Hepatocyte (in vitro differentiated cells): ENCODE data around the gene SLC26A1. TPM values are rescaled to one million over a fixed set of nuclear protein-coding genes. Genes with fewer than 3 reads are reported as not detected.

Experiments
- DNase-seq: peaks from one replicate; pipeline ENCODE4 v3.0.0-alpha.2; 2016; ENCODE audit warnings: low spot score
- H2AFZ ChIP-seq: fragments of 200-600 bp; sonication (generic); 2 replicates; pipeline ENCODE4 v1.6.0; 2016; ENCODE audit warnings: antibody characterized with exemption, mild to moderate bottlenecking
- H3K27ac ChIP-seq: fragments of 200-600 bp; sonication (generic); 2 replicates; pipeline ENCODE4 v1.5.1; 2016; ENCODE audit warnings: mild to moderate bottlenecking
- H3K27me3 ChIP-seq: fragments of 200-600 bp; sonication (generic); 2 replicates; pipeline ENCODE4 v1.6.1; 2016
- H3K36me3 ChIP-seq: fragments of 200-600 bp; sonication (generic); replicated peaks from 2 replicates; pipeline ENCODE4 v1.5.1; 2016; ENCODE audit warnings: low read depth; ENCODE audit not compliant: insufficient read depth
- H3K4me1 ChIP-seq: fragments of 200-600 bp; sonication (generic); 2 replicates; pipeline ENCODE4 v1.5.1; 2016; ENCODE audit warnings: mild to moderate bottlenecking, moderate library complexity; ENCODE audit not compliant: insufficient read depth
- H3K4me2 ChIP-seq: fragments of 200-600 bp; sonication (generic); 2 replicates; pipeline ENCODE4 v1.6.0; 2016
- H3K4me3 ChIP-seq: fragments of 200-600 bp; sonication (generic); 2 replicates; pipeline ENCODE4 v1.5.1; 2016; ENCODE audit warnings: mild to moderate bottlenecking
- H3K79me2 ChIP-seq: fragments of 200-600 bp; sonication (generic); 2 replicates; pipeline ENCODE4 v1.6.0; 2017; ENCODE audit warnings: mild to moderate bottlenecking
- H3K9me2 ChIP-seq: fragments of 200-600 bp; sonication (generic); replicated peaks from 2 replicates; pipeline ENCODE4 v1.6.0; 2017; ENCODE audit warnings: mild to moderate bottlenecking; ENCODE audit not compliant: insufficient read depth
- H3K9me3 ChIP-seq: fragments of 200-600 bp; sonication (generic); 2 replicates; pipeline ENCODE4 v1.5.1; 2016; ENCODE audit warnings: low read depth, mild to moderate bottlenecking
- H4K20me1 ChIP-seq: fragments of 200-600 bp; sonication (generic); 2 replicates; pipeline ENCODE4 v1.6.0; 2016; ENCODE audit warnings: mild to moderate bottlenecking; ENCODE audit not compliant: insufficient read depth, poor library complexity, severe bottlenecking
- CTCF ChIP-seq: fragments of 200-600 bp; sonication (generic); IDR thresholded peaks from 2 replicates; pipeline ENCODE4 v1.5.1; 2016; ENCODE audit warnings: antibody characterized with exemption, mild to moderate bottlenecking; ENCODE audit not compliant: poor library complexity
- EZH2 ChIP-seq: fragments of 200-600 bp; sonication (generic); IDR thresholded peaks from 2 replicates; pipeline ENCODE4 v1.6.1; 2016; ENCODE audit warnings: antibody characterized with exemption, mild to moderate bottlenecking, borderline replicate concordance
- EZH2phosphoT487 ChIP-seq: fragments of 200-600 bp; sonication (generic); IDR thresholded peaks from one replicate; pipeline ENCODE4 v1.6.1; 2018; ENCODE audit warnings: antibody characterized with exemption, mild to moderate bottlenecking, low read depth, moderate library complexity; ENCODE audit not compliant: unreplicated experiment, severe bottlenecking
- WGBS: methylation state at CpG from one replicate; pipeline ENCODE4 v1.1.6; 2016; ENCODE audit warnings: low lambda C conversion rate; ENCODE audit errors: missing lambda C conversion rate; 5-methylcytosine and 5-hydroxymethylcytosine counted together
- polyA plus RNA-seq: library from polyadenylated mRNA; unstranded; fragments of >200 nt; fragmentation: Nextera tagmentation; extraction: Ambion mirVana; gene quantifications from 2 replicates; pipeline ENCODE4 v1.2.1, GENCODE V29; 2016
- total RNA-seq: library from RNA; depleted of rRNA; stranded (reverse); fragments of >200 nt; gene quantifications from 2 replicates; pipeline ENCODE4 v1.2.3, GENCODE V29; 2014

Gene SLC26A1
- total and polyA plus RNA-seq, 2 experiments from 2014 or later, result 9.0 to 12.6 TPM

- H3K36me3 ChIP-seq, result no peaks in the 10 kb centered on the region
- no peak overlapping the region for H3K27ac ChIP-seq
- H3K79me2 ChIP-seq, result no peaks in the 10 kb centered on the region
- TF ChIP-seq EZH2, result no peak
- H3K4me1 ChIP-seq, result peaks cover 35% of the 10 kb centered on the region
- no peak overlapping the region for H3K4me3 ChIP-seq
- H4K20me1 ChIP-seq, result no peaks in the 10 kb centered on the region
- H3K9me2 ChIP-seq, result no peaks in the 10 kb centered on the region
- no peaks in the 10 kb centered on the region for H3K9me3 ChIP-seq
- DNase-seq, result no peak
- 33% methylated on average over 12 of the region's 25 CpGs for WGBS
- H3K27me3 ChIP-seq, result peaks cover 34% of the 10 kb centered on the region
- no peak overlapping the region for H2AFZ ChIP-seq
- peak overlapping the region; percentile 92 for H3K4me2 ChIP-seq
These were observed 3.8 kb upstream of the SLC26A1 start for GRCh38 chr4:996997-997374.

GRCh38 chr4:996030-996996, 3.1 kb upstream of the SLC26A1 start:
- H3K9me3 ChIP-seq, result no peaks in the 10 kb centered on the region
- peaks cover 27% of the 10 kb centered on the region for H3K27me3 ChIP-seq
- no peaks in the 10 kb centered on the region for H3K9me2 ChIP-seq
- no peak overlapping the region for H2AFZ ChIP-seq
- H3K36me3 ChIP-seq, result no peaks in the 10 kb centered on the region
- TF ChIP-seq CTCF, result no peak
- TF ChIP-seq EZH2phosphoT487, result no peak
- TF ChIP-seq EZH2, result no peak
- H3K4me3 ChIP-seq, result no peak overlapping the region
- H4K20me1 ChIP-seq, result no peaks in the 10 kb centered on the region
- H3K4me2 ChIP-seq, result peak overlapping the region; percentile 92
- peak; percentile 61 for DNase-seq
- H3K79me2 ChIP-seq, result no peaks in the 10 kb centered on the region
- H3K4me1 ChIP-seq, result peaks cover 38% of the 10 kb centered on the region
- H3K27ac ChIP-seq, result no peak overlapping the region
- WGBS, result 74% methylated on average over 15 of the region's 15 CpGs

- Histone ChIP-seq H2AFZ (no peak overlapping the region), H4K20me1 (no peaks in the 10 kb centered on the region), H3K27me3 (peaks cover 19% of the 10 kb centered on the region), H3K9me2 (no peaks in the 10 kb centered on the region), H3K79me2 (no peaks in the 10 kb centered on the region), H3K4me1 (peaks cover 38% of the 10 kb centered on the region), H3K4me2 (no peak overlapping the region), H3K4me3 (no peak overlapping the region), H3K36me3 (no peaks in the 10 kb centered on the region), H3K9me3 (no peaks in the 10 kb centered on the region), H3K27ac (no peak overlapping the region)
- TF ChIP-seq CTCF (no peak), EZH2phosphoT487 (no peak), EZH2 (no peak)
- no peak for DNase-seq
- WGBS, result 92% methylated on average over 20 of the region's 23 CpGs
These were observed 2.3 kb upstream of the SLC26A1 start for GRCh38 chr4:995311-996026.
